Bronchial epithelial cell (primary cell): ENCODE measurements around the gene RAB19. TPM values are rescaled to one million over a fixed set of nuclear protein-coding genes. Genes with fewer than 3 reads are reported as not detected.

Source experiments
- DNase-seq: peaks from one replicate; pipeline ENCODE4 v3.0.0-alpha.2; 2010; ENCODE audit warnings: low read depth
- FAIRE-seq: peaks from 2 replicates; lab custom pipeline; 2011; peaks lifted over from hg19 to GRCh38; lab: Jason Lieb, UNC
- H3K27me3 ChIP-seq: 2 replicates; pipeline ENCODE4 v1.5.1; 2011; ENCODE audit warnings: low read length; ENCODE audit not compliant: control insufficient read depth, insufficient read depth
- H3K36me3 ChIP-seq: 2 replicates; pipeline ENCODE4 v1.5.1; 2011; ENCODE audit warnings: low read length; ENCODE audit not compliant: control insufficient read depth, insufficient read depth
- H3K4me3 ChIP-seq: 2 replicates; pipeline ENCODE4 v1.5.1; 2011; ENCODE audit warnings: mild to moderate bottlenecking, low read depth, low read length, control low read depth
- total RNA-seq: library from RNA; depleted of rRNA; stranded (reverse); fragments of >200 nt; gene quantifications from 2 replicates; pipeline ENCODE4 v1.2.1, GENCODE V29; 2014
- TF ChIP-seq, protein P1 (sequence below): IDR thresholded peaks from 2 replicates; pipeline ENCODE4 v1.5.1; 2011; ENCODE audit warnings: mild to moderate bottlenecking, moderate library complexity, low read length, control low read depth, inconsistent platforms; ENCODE audit not compliant: insufficient read depth, severe bottlenecking

The RAB19 gene
- total RNA-seq, 1 donor from 2014 or later, result not detected

GRCh38 chr7:140367528-140367927 lies 36.3 kb upstream of the RAB19 start:
- TF ChIP-seq, protein P1, sequence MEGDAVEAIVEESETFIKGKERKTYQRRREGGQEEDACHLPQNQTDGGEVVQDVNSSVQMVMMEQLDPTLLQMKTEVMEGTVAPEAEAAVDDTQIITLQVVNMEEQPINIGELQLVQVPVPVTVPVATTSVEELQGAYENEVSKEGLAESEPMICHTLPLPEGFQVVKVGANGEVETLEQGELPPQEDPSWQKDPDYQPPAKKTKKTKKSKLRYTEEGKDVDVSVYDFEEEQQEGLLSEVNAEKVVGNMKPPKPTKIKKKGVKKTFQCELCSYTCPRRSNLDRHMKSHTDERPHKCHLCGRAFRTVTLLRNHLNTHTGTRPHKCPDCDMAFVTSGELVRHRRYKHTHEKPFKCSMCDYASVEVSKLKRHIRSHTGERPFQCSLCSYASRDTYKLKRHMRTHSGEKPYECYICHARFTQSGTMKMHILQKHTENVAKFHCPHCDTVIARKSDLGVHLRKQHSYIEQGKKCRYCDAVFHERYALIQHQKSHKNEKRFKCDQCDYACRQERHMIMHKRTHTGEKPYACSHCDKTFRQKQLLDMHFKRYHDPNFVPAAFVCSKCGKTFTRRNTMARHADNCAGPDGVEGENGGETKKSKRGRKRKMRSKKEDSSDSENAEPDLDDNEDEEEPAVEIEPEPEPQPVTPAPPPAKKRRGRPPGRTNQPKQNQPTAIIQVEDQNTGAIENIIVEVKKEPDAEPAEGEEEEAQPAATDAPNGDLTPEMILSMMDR, result no peak
- DNase-seq (no peak), FAIRE-seq (no peak)
- H3K27me3 ChIP-seq, result no peaks in the 10 kb centered on the region
- H3K4me3 ChIP-seq, result no peak overlapping the region
- H3K36me3 ChIP-seq, result peaks cover 1% of the 10 kb centered on the region

DNA sequence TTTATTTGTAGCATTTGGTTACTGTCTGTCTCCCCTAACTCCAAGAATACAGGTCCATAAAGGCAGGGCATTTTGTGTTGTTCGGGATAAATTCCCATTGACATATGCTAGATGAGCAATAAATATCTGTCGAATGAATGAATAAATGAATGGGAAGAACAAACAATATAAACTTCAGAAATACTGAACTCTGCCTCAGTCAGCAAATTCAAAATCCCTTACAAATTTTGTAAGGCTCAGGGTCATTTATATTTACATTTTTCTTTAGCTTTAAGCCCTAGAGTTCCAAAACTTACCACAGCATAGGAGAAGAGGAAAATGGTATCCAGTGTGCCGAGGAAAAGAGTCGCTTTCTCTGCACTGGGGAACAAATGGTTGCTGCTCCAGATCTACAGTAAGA lies 34.6 kb upstream of the RAB19 start:
- DNase-seq (no peak), FAIRE-seq (no peak)
- Histone ChIP-seq H3K27me3 (no peaks in the 10 kb centered on the region), H3K36me3 (peaks cover 1% of the 10 kb centered on the region), H3K4me3 (no peak overlapping the region)
- TF ChIP-seq, protein P1, result no peak

- Histone ChIP-seq H3K27me3 (no peaks in the 10 kb centered on the region), H3K36me3 (peaks cover 3% of the 10 kb centered on the region), H3K4me3 (no peak overlapping the region)
- TF ChIP-seq, protein P1, result no peak
- FAIRE-seq (no peak), DNase-seq (no peak)
Measured at GRCh38 chr7:140375323-140375722, 28.5 kb upstream of the RAB19 start.

- TF ChIP-seq, protein P1, result no peak
- no peak for DNase-seq
- FAIRE-seq, result no peak
Measured at GRCh38 chr7:140375892-140376730, 27.7 kb upstream of the RAB19 start.

DNA sequence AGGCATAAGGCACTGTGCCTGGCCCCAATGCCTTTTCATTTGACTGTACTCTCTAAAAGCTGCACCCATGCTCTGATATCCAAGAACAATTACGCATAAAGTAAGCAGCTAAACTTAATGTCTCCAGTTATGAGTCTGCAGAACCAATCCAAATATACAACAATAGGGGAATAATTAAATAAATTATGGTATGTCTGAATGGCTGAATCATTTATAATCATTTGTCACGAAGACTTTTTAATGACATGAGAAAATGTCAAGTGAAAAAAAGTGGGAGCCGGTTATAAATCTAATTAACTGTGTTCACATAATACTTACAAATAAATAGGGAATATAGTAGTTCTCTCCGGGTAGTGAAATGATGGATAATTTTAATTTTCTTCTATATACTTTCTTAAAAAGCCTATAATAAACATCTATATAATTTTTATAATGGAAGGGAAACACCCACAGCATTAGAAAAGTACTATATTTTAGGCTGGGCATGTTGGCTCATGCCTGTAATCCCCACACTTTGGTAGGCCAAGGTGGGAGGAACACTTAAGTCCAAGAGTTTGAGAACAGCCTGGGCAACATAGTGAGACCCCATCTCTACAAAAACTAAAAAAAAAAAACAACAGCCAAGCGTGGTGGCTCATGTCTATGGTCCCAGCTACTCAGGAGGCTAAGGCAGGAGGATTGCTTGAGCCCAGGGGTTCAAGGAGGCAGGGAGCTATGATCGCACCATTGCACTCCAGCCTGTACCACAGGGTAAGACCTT lies 19.7 kb upstream of the RAB19 start:
- DNase-seq, result no peak
- H3K27me3 ChIP-seq, result no peaks in the 10 kb centered on the region
- no peak overlapping the region for H3K4me3 ChIP-seq
- TF ChIP-seq, protein P1, result no peak
- H3K36me3 ChIP-seq, result peaks cover 5% of the 10 kb centered on the region
- no peak for FAIRE-seq

More at GRCh38 chr7:140375892-140376730, 27.7 kb upstream of the RAB19 start:
- no peaks in the 10 kb centered on the region for H3K27me3 ChIP-seq
- H3K4me3 ChIP-seq, result no peak overlapping the region
- peaks cover 3% of the 10 kb centered on the region for H3K36me3 ChIP-seq
